HepG2 (cell line): ENCODE measurements around the gene UACA. TPM values are rescaled to one million over a fixed set of nuclear protein-coding genes. Genes with fewer than 3 reads are reported as not detected.
A peak's percentile ranks its signal among the peaks of the same experiment; 100 is the strongest.

Experiments
- HMG20A ChIP-seq: IDR thresholded peaks from 2 replicates; pipeline ENCODE4 v1.6.1; 2016; ENCODE audit warnings: borderline replicate concordance
- HNRNPL ChIP-seq: fragments of 200-400 bp; formaldehyde crosslinking; IDR thresholded peaks from 2 replicates; pipeline ENCODE4 v1.6.1; 2017; ENCODE audit warnings: mild to moderate bottlenecking, low read depth, low read length
- KMT2B ChIP-seq: IDR thresholded peaks from 2 replicates; pipeline ENCODE4 v1.6.1; 2016; ENCODE audit warnings: missing genetic modification reagents, missing compliant biosample characterization
- PAF1 ChIP-seq: IDR thresholded peaks from 2 replicates; pipeline ENCODE4 v1.6.1; 2016; ENCODE audit warnings: missing genetic modification reagents, missing compliant biosample characterization
- PHF8 ChIP-seq: sonication (generic); formaldehyde crosslinking; IDR thresholded peaks from 2 replicates; pipeline ENCODE4 v1.5.0; 2020; ENCODE audit warnings: missing genetic modification reagents
- TCF12 ChIP-seq, 2 experiments: fragments of 450-650 bp in 1 of 2; sonication (generic) in 1 of 2; formaldehyde crosslinking in 1 of 2; IDR thresholded peaks; 2 replicates each; pipeline versions ENCODE4 v1.6.1 to v1.8.0; 2017 to 2022; ENCODE audit warnings: antibody characterized with exemption in 1 of 2, mild to moderate bottlenecking in 1 of 2, missing genetic modification reagents in 1 of 2, moderate library complexity in 1 of 2
- U2AF1 ChIP-seq: fragments of 200-400 bp; formaldehyde crosslinking; optimal IDR thresholded peaks from 2 replicates; pipeline ENCODE3; 2017; ENCODE audit warnings: mild to moderate bottlenecking, low read depth, low read length
- ZNF101 ChIP-seq: sonication (generic); formaldehyde crosslinking; IDR thresholded peaks from 2 replicates; pipeline ENCODE4 v1.4.0; 2020; ENCODE audit warnings: mild to moderate bottlenecking, low read depth, missing genetic modification reagents, borderline replicate concordance
- ZNF670 ChIP-seq: sonication (generic); formaldehyde crosslinking; IDR thresholded peaks from 2 replicates; pipeline ENCODE4 v1.8.0; 2022; ENCODE audit warnings: mild to moderate bottlenecking, missing genetic modification reagents, borderline replicate concordance
- ZNF83 ChIP-seq: sonication (generic); formaldehyde crosslinking; IDR thresholded peaks from 2 replicates; pipeline ENCODE4 v1.4.0; 2020; ENCODE audit warnings: missing genetic modification reagents, mild to moderate bottlenecking, borderline replicate concordance
- polyA plus RNA-seq, 8 experiments: library from polyadenylated mRNA; depleted of rRNA in 3 of 8; stranded (reverse) in 7 of 8; unstranded in 1 of 8; fragments of >200 nt; fragmentation: Illumina TruSeq in 4 of 8; extraction: Trizol in 4 of 8; gene quantifications; 2 replicates each; pipeline versions ENCODE4 v1.2.1 to v1.2.3, GENCODE V29; 2011 to 2016; ENCODE audit warnings: low read depth in 4 of 8, missing spikeins in 1 of 8, mixed read lengths in 1 of 8; ENCODE audit not compliant: insufficient read depth in 1 of 8
- total RNA-seq, 5 experiments: library from RNA; depleted of rRNA; stranded (reverse); fragments of >200 nt; fragmentation: Illumina TruSeq; extraction: Trizol; gene quantifications; 2 replicates each; pipeline ENCODE4 v1.2.3, GENCODE V29; 2016; ENCODE audit warnings: low read depth in 1 of 5
- TF ChIP-seq, protein P1 (sequence below): sonication (generic); formaldehyde crosslinking; IDR thresholded peaks from 2 replicates; pipeline ENCODE4 v1.4.0; 2020; ENCODE audit warnings: missing genetic modification reagents, mild to moderate bottlenecking, borderline replicate concordance
- TF ChIP-seq, protein P2 (sequence below): sonication (generic); formaldehyde crosslinking; IDR thresholded peaks from 2 replicates; pipeline ENCODE4 v1.5.0; 2020; ENCODE audit warnings: missing genetic modification reagents, mild to moderate bottlenecking, borderline replicate concordance
- TF ChIP-seq, protein P3 (sequence below), 2 experiments: sonication (generic) in 1 of 2; formaldehyde crosslinking in 1 of 2; IDR thresholded peaks; 2 replicates each; pipeline versions ENCODE4 v1.4.0 to v1.6.1; 2018 to 2020; ENCODE audit warnings: missing genetic modification reagents in 2 of 2, borderline replicate concordance in 1 of 2, low read depth in 1 of 2, mild to moderate bottlenecking in 1 of 2, missing biosample characterization in 1 of 2
- TF ChIP-seq, protein P4 (sequence below): IDR thresholded peaks from 2 replicates; pipeline ENCODE4 v1.6.1; 2016; ENCODE audit warnings: low read depth
- TF ChIP-seq, protein P5 (sequence below): sonication (generic); formaldehyde crosslinking; IDR thresholded peaks from 2 replicates; pipeline ENCODE4 v1.4.0; 2020; ENCODE audit warnings: missing genetic modification reagents
- TF ChIP-seq, protein P6 (sequence below): sonication (generic); formaldehyde crosslinking; IDR thresholded peaks from 2 replicates; pipeline ENCODE4 v1.4.0; 2020; ENCODE audit warnings: missing genetic modification reagents

Gene UACA
- total and polyA plus RNA-seq, 2 of the 13 experiments (the other 11 are each of a cell fraction or from before 2014, with no cell fraction given) = 17.8 to 39.2 TPM

DNA sequence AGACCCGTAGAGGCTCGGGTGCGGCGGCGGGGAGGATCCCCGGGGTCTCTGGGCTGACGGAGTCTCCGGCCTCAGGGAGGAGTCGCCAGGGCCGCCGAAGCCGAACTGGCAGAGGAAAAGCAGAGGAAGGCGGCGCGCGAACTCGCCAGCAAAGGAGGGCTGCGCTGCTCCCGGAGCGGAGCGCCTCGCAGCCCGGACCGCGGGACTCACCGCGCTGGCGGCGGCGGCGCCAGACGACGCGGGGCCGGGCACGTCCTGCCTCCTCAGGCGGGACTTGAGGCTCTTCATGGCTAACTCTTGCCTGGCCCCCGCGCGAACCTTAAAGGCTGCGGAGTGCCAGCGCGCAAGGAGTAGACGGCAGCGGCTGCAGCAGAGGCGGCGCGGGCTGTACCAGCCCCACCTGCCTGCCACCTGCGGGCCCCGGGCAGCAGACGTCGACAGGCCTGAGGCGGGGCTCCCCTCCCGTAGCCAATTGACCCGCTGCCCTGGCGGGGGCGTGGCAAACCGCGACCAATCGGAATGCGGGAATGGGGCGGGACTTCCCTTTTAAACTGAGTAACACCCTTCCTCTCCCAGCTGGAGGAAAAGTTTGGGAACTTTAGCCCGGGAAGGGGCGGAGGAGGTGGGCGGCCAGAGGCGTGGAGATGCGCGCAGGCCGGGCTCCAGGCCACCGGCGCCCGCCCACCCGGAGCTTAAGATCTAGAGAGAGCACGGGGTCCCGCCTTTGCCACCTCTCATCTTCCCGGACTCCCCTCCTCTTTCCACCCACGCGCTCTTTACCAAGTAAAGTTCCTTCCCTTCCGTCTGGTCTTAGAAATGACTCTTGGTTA lies at the start of gene UACA (continued):
- TF ChIP-seq, protein P1, sequence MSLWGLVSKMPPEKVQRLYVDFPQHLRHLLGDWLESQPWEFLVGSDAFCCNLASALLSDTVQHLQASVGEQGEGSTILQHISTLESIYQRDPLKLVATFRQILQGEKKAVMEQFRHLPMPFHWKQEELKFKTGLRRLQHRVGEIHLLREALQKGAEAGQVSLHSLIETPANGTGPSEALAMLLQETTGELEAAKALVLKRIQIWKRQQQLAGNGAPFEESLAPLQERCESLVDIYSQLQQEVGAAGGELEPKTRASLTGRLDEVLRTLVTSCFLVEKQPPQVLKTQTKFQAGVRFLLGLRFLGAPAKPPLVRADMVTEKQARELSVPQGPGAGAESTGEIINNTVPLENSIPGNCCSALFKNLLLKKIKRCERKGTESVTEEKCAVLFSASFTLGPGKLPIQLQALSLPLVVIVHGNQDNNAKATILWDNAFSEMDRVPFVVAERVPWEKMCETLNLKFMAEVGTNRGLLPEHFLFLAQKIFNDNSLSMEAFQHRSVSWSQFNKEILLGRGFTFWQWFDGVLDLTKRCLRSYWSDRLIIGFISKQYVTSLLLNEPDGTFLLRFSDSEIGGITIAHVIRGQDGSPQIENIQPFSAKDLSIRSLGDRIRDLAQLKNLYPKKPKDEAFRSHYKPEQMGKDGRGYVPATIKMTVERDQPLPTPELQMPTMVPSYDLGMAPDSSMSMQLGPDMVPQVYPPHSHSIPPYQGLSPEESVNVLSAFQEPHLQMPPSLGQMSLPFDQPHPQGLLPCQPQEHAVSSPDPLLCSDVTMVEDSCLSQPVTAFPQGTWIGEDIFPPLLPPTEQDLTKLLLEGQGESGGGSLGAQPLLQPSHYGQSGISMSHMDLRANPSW = no peak; the same call in 1 of the 2 replicates
- TF ChIP-seq ZNF670 (peak; percentile 42; the same call in 1 of the 2 replicates), PAF1 (CRISPR knock-in tag) (no peak), ZNF101 (no peak), PHF8 (CRISPR knock-in tag) (no peak; the same call in 1 of the 2 replicates), KMT2B (CRISPR knock-in tag) (peak; percentile 63), TCF12 (IDR thresholded peaks at IDR 0.05) (no peak), TCF12 (CRISPR knock-in tag; IDR thresholded peaks at IDR 0.05) (peak; percentile 13; the same call in 1 of the 2 replicates), HMG20A (CRISPR knock-in tag) (no peak), HNRNPL (peak; percentile 70), ZNF83 (CRISPR knock-in tag) (peak; percentile 43; the same call in 1 of the 2 replicates), U2AF1 (no peak)
- TF ChIP-seq, protein P2, sequence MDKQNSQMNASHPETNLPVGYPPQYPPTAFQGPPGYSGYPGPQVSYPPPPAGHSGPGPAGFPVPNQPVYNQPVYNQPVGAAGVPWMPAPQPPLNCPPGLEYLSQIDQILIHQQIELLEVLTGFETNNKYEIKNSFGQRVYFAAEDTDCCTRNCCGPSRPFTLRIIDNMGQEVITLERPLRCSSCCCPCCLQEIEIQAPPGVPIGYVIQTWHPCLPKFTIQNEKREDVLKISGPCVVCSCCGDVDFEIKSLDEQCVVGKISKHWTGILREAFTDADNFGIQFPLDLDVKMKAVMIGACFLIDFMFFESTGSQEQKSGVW = no peak
- TF ChIP-seq, protein P3, sequence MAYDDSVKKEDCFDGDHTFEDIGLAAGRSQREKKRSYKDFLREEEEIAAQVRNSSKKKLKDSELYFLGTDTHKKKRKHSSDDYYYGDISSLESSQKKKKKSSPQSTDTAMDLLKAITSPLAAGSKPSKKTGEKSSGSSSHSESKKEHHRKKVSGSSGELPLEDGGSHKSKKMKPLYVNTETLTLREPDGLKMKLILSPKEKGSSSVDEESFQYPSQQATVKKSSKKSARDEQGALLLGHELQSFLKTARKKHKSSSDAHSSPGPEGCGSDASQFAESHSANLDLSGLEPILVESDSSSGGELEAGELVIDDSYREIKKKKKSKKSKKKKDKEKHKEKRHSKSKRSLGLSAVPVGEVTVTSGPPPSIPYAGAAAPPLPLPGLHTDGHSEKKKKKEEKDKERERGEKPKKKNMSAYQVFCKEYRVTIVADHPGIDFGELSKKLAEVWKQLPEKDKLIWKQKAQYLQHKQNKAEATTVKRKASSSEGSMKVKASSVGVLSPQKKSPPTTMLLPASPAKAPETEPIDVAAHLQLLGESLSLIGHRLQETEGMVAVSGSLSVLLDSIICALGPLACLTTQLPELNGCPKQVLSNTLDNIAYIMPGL (CRISPR knock-in tag; IDR thresholded peaks at IDR 0.05; ENCODE audit: borderline replicate concordance in 1 of 2, low read depth in 1 of 2) = peak in 1 of 2 experiments; percentile 49; a peak in 3 of 4 replicates
- TF ChIP-seq, protein P4, sequence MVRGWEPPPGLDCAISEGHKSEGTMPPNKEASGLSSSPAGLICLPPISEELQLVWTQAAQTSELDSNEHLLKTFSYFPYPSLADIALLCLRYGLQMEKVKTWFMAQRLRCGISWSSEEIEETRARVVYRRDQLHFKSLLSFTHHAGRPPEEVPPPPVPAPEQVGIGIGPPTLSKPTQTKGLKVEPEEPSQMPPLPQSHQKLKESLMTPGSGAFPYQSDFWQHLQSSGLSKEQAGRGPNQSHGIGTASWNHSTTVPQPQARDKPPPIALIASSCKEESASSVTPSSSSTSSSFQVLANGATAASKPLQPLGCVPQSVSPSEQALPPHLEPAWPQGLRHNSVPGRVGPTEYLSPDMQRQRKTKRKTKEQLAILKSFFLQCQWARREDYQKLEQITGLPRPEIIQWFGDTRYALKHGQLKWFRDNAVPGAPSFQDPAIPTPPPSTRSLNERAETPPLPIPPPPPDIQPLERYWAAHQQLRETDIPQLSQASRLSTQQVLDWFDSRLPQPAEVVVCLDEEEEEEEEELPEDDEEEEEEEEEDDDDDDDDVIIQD (CRISPR knock-in tag) = no peak
- TF ChIP-seq, protein P5, sequence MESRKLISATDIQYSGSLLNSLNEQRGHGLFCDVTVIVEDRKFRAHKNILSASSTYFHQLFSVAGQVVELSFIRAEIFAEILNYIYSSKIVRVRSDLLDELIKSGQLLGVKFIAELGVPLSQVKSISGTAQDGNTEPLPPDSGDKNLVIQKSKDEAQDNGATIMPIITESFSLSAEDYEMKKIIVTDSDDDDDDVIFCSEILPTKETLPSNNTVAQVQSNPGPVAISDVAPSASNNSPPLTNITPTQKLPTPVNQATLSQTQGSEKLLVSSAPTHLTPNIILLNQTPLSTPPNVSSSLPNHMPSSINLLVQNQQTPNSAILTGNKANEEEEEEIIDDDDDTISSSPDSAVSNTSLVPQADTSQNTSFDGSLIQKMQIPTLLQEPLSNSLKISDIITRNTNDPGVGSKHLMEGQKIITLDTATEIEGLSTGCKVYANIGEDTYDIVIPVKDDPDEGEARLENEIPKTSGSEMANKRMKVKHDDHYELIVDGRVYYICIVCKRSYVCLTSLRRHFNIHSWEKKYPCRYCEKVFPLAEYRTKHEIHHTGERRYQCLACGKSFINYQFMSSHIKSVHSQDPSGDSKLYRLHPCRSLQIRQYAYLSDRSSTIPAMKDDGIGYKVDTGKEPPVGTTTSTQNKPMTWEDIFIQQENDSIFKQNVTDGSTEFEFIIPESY = no peak
- TF ChIP-seq, protein P6, sequence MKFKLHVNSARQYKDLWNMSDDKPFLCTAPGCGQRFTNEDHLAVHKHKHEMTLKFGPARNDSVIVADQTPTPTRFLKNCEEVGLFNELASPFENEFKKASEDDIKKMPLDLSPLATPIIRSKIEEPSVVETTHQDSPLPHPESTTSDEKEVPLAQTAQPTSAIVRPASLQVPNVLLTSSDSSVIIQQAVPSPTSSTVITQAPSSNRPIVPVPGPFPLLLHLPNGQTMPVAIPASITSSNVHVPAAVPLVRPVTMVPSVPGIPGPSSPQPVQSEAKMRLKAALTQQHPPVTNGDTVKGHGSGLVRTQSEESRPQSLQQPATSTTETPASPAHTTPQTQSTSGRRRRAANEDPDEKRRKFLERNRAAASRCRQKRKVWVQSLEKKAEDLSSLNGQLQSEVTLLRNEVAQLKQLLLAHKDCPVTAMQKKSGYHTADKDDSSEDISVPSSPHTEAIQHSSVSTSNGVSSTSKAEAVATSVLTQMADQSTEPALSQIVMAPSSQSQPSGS = no peak
